ENCODE measurements around the gene FOXD4L1.
"Not testable (repeated sequence)": the region's sequence is repeated elsewhere in the genome, so short reads cannot be mapped to it uniquely, and the experiment has no call there.

The FOXD4L1 gene

DNA sequence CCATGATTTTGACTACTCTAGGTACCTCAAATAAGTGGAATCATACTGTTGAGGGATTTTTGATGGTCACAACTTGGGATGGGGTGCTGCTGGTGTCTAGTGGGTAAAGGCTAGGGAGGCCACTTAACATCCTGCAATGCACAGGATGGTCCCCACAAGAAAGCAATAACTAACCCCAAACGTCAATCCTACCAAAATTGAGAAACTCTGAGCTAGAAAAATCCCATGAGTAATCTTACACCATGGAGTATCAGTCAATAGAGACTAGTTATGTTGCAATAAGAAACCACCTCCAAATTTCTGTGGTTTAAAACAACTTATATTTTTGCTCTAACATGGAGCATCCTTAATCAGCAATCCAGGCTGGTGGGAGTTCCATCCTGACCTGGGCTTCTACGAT lies 18.6 kb downstream of the FOXD4L1 start:
- DNase-seq (ENCODE audit: low read depth, low spot score); H3K4me3 ChIP-seq (ENCODE audit: low read length): not testable (repeated sequence)

DNA sequence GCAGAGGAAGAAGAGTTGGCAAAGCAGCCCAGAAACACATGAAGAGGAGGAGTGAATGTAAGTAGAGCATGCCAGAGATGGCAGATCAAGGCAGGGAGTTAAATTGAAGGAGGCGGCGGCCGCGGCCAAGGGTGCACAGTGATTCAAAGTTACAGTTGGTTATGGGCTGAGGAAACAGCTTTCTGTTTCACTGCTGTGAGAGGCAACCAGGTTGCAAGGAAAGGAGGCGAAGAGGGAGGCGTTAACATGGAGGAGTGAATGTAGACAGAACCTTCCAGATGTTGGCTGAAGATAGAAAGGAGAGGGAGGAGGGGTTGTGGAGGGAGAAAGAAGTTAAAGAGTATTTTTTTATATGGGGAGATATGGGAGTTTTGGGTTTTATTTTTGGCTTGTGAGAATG lies 22.4 kb downstream of the FOXD4L1 start:
- H3K4me3 ChIP-seq (ENCODE audit: low read length); DNase-seq (ENCODE audit: low read depth, low spot score): not testable (repeated sequence)

DNA sequence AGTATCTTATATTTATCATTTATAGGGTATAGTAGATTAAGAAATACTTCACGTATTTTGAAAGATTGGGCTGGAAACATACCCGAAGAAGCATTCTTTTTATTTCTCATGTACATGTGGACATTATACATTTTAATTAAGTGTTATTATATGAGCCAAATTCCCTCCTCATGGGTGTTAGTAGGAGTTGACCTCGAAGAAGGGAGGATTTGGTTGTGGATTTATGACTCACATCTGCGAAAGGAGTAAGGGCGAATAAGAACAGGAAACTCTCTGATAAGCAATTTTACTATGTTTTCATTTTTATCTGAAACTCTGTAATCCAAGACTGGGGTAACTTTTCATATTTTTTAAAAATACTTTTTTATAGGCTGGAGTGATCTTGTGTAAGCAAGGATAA lies 23.0 kb downstream of the FOXD4L1 start:
- DNase-seq (ENCODE audit: low read depth, low spot score); H3K4me3 ChIP-seq (ENCODE audit: low read length): not testable (repeated sequence)

DNA sequence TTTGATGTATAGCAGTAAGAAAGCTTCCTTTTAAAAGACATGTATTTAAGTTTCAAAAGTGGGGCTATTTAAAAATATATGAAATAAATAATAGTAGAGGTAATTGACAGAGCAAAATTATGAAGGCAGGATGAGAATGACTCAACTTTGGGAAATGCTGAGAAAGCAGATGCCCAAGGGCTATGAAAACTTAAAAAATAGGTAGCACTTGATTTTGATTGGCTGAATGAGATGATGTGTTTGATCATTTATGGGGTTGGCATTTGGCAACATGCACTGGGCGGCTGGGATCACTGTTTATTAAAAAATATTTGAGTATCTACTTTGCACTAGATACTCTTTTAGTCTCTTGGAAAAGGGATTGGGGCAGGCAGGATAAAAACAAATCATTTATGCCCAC lies 26.5 kb downstream of the FOXD4L1 start:
- DNase-seq (ENCODE audit: low read depth, low spot score); H3K4me3 ChIP-seq (ENCODE audit: low read length): not testable (repeated sequence)

DNA sequence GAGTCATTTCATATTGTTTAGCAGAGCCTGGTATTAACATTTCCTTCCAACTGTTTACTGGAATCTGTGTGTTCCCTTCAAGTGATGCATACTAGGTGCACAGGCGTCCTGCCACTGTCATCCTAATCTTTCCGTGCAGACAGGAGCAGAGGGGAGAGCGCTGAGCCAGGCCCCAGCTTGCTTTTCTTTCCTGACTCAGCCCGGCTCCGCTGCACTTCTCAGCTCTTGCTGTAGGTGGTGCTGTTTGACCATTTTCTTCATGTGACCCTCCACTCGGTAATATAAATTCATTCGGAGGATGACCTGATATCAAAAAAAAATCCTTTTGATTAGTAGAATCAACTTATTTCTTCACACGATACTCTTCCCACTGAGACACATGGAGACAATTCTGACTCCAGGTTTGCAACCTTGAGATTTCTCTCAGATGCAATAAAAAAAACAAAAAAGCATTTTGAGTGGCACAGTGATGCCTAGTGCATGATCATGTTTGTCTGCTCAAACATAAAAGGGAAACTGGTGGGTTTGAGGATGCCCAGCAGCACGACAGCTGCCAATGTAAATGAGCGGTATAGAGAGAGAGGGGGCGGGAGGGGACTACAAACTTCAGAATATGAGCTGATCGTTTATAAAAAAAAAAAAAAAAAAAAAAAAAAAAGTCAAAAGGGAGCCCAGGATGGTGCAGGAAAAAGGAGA lies 29.0 kb downstream of the FOXD4L1 start:
- not testable (repeated sequence) for H3K4me3 ChIP-seq (ENCODE audit: low read length); DNase-seq (ENCODE audit: low read depth, low spot score)

DNA sequence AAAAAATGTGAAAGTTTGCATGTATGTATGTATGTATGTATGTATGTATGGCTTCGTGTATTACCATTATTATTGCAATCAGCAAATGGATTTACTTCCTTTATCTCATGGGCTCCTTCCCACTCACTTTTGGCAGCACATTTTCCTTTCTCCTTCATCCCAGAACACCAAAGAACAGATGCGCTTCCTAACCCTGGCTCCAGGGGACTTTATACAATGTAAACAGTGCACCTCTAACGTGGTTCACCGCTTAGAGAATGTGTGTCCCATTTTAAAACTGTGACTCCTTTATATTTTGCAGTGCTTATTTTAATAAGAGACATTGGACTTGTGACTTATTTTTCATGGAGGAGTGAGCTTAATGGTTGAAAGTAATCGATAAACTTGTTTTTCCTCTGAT lies 29.7 kb downstream of the FOXD4L1 start:
- not testable (repeated sequence) for H3K4me3 ChIP-seq (ENCODE audit: low read length); DNase-seq (ENCODE audit: low read depth, low spot score)

DNA sequence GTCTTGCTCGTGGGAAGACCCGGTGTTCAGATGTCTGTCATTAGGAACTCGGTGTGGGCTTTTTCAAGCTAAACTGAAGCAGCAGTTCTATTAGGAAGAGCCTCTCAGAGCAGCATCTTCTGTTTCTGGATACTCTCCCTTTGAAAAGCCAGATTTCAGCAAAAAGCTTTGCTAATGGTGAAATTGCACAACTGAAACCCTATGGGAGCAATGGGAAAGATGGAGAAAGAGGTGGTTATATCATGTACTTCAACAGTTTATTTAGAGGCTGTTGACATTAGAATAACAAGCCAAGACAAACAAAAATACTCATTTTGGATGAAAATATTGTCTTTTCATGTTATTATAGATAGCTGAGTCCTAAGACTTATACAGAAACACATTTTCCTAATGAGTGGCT lies 30.4 kb downstream of the FOXD4L1 start:
- not testable (repeated sequence) for DNase-seq (ENCODE audit: low read depth, low spot score); H3K4me3 ChIP-seq (ENCODE audit: low read length)

DNA sequence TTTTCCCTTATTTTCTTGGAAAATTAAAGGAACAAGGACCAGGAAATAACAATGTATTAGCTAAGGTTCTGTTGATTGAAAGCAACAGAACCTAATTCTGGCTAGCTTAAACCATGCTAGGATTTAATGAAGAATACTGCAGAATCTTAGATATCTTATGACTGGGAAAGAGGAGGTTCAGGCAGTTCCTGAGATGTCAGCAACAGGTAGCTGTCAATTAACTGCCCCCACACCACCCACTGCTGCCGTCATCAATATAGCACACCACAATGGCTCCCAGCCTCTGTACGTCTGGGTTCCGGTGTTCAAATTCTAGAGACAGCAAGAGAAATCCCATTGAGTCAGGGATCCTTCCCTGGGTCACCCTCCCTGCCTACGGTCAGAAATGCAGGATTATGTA lies 34.5 kb downstream of the FOXD4L1 start:
- H3K4me3 ChIP-seq (ENCODE audit: low read length), result not testable (repeated sequence)

DNA sequence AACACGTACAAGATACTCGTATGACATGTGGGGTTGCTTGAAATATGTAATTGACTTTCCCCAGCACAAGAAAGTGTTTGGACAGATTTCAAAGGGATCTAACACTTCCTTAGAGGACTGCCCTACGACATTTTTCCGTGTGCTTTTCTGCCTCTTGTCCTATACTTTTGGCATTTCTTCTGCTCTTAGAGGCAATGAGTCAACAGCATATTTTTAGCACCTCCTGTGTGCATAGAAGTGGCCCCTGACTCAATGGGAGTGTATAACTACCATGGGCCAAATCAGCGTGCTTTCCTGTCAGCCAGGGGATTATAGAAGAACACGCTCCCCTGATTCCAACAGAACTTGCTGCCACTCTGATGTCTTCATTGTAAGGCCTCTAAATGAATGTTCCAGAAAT lies 38.1 kb downstream of the FOXD4L1 start:
- H3K4me3 ChIP-seq (ENCODE audit: low read length); DNase-seq (ENCODE audit: low read depth, low spot score): not testable (repeated sequence)

More for the DNA sequence above, 34.5 kb downstream of the FOXD4L1 start:
- DNase-seq (ENCODE audit: low read depth, low spot score), result not testable (repeated sequence)

DNA sequence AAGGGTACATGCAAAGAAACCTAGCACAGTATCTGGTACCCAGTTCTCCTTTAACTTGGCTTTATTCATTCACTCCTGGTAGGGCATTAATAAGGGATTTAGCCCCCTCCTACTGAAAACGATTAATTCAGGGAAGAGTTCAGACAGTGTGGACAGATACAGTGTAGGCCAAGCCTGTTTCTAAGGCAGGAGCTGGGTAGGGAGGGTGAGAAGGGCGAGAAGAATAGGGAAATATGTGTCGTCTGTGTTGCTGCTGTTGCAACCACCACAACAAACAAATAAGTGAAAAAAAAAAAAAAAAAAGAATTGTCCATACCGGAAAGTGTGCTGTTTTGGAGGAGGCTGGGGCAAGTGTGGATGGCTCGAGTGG lies 42.4 kb downstream of the FOXD4L1 start:
- not testable (repeated sequence) for DNase-seq (ENCODE audit: low read depth, low spot score); H3K4me3 ChIP-seq (ENCODE audit: low read length)

DNA sequence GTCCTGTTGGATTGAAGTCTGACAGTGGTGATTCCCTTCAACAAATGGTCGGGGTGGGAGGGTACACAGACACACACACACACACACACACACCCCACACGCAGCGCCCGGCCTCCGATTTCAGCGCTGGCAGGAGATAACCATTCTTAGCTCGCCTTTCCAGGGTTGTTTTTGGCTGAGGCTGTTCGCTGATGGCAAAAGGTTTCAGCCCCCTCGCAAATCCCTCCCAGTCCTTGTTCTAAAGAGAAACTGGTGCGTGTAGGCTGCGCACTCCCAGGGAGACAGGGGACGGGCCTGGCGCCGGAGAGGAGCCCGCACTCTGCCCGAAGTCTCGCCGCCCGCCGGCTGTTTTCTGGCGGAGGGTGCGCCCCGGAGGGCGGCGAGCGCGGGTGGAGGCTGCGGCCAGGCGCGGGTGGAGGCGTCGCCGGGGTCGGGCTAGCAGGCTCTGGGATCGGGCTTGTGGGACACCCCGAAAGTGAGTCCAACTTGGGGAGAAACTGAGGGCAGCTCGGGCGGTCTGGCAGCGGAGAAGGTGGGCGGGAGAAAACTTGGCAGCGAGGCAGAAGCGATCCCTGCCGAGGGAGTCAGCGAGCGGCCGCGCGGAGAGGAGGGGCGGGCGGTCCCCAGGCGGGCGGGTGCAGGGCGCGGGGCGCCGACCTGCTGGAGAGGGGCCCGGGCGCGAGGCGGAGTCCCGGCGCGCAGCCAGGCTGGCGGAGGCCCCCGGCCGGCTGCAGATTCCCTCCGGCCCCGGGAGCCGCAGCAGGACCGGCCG lies 42.9 kb downstream of the FOXD4L1 start:
- not testable (repeated sequence) for DNase-seq (ENCODE audit: low read depth, low spot score)
- peak overlapping the region; percentile 35 for H3K4me3 ChIP-seq (ENCODE audit: low read length)

DNA sequence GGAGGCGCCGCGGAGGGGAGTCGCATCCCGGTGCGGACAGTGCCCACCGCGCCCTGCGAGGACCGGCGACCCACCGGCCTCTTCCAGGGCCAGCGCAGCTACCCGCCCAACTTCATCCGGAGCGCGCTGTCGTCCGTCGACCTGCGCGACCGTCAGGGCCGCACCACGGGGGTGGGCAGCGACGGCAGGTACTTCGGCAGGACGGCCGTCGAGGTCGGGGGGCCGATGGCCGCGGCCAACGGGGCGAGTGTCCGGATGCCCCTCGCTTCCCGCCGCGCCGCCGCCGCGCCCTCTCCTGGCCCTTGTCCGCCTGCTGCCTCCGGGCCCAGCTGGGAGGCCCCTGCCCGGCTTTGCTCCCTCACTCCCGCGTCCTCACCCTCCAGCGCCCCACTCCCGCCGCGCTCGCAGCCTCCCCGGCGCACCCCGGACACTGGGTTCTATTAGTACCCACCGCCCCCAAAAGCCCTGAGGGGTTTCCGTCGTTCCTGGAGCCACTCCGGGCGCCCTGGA lies 43.6 kb downstream of the FOXD4L1 start:
- not testable (repeated sequence) for H3K4me3 ChIP-seq (ENCODE audit: low read length); DNase-seq (ENCODE audit: low read depth, low spot score)

DNA sequence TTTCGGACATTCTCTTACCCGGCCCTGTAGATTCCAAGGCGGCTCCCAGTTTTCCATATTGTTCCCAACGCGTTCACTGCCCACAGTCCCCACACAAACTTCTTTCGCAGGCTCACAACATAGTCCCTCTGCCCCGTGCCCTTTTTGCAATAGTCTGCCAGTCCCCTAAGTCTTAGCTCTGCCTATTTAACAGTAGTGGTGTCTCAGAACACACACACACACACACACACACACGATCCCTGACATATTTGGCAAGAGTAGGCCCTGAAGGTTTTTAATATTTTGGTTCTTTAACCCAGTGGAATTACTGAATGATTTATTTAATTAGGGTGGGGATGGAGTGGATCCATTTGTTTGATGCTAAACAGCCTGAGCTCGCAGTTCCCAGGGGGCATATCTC lies 44.1 kb downstream of the FOXD4L1 start:
- DNase-seq (ENCODE audit: low read depth, low spot score); H3K4me3 ChIP-seq (ENCODE audit: low read length): not testable (repeated sequence)
